ENCODE results near the gene TLE5.

Gene TLE5

GRCh38 chr19:3039641-3040077 lies 22.6 kb downstream of the TLE5 start:
- H3K27ac ChIP-seq: no peak overlapping the region
- TF ChIP-seq CTCF (IDR thresholded peaks at IDR 0.05) (no peak), ZFX (IDR thresholded peaks at IDR 0.05; ENCODE audit: borderline replicate concordance) (no peak)

DNA sequence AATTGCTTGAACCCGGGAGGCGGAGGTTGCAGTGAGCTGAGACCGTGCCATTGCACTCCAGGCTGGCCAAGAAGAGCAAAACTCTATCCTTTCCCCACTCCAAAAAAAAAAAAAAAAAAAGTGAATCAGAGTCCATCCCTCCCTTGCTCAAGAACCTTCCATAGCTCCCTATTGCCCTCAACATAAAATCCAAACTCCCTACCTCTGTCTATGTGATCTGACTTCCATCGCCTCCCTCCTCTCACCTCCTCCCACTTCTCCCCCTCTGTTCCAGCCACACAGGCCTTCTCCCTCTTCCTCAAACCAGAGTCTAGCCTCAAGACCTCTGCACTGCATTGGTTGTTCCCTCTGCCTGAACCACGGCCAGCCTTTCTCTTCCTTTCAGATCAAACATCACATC lies 23.2 kb downstream of the TLE5 start:
- TF ChIP-seq ZFX (IDR thresholded peaks at IDR 0.05; ENCODE audit: borderline replicate concordance) (no peak), CTCF (IDR thresholded peaks at IDR 0.05) (no peak)

GRCh38 chr19:3038214-3038613 lies 24.1 kb downstream of the TLE5 start:
- H3K27ac ChIP-seq: no peak overlapping the region
- TF ChIP-seq CTCF (IDR thresholded peaks at IDR 0.05): no peak
- no peak for TF ChIP-seq ZFX (IDR thresholded peaks at IDR 0.05; ENCODE audit: borderline replicate concordance)

More for the DNA sequence above, 23.2 kb downstream of the TLE5 start:
- H3K27ac ChIP-seq: no peak overlapping the region

DNA sequence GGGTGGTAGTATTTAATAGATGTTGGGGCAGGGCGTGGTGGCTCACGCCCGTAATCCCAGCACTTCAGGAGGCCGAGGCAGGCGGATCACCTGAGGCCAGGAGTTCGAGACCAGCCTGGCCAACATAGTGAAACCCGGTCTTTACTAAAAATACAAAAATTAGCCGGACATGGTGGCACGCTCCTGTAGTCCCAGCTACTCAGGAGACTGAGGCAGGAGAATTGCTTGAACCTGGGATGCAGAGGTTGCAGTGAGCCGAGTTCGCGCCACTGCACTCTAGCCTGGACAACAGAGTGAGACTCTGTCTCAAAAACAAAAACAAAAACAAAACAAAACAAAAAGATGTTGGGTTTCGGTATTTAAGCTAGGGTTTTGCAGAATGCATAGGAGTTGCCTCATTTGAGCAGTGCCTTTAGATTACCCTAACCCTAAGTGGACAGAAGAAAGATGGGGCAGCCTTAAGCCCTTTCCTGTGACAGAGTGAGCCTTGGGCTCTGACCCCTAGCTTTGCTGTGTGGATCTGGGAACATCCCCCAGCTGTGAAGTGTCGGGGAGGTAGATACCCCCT lies 25.2 kb downstream of the TLE5 start:
- H3K27ac ChIP-seq: peak overlapping the region; percentile 89

- TF ChIP-seq ZFX (IDR thresholded peaks at IDR 0.05; ENCODE audit: borderline replicate concordance): no peak
- TF ChIP-seq CTCF (IDR thresholded peaks at IDR 0.05): peak; percentile 31
- H3K27ac ChIP-seq: peak overlapping the region; percentile 89
Observed at GRCh38 chr19:3036119-3036976, 25.9 kb downstream of the TLE5 start.

GRCh38 chr19:3035542-3036118 lies 26.7 kb downstream of the TLE5 start:
- TF ChIP-seq CTCF (IDR thresholded peaks at IDR 0.05) (no peak), ZFX (IDR thresholded peaks at IDR 0.05; ENCODE audit: borderline replicate concordance) (no peak)
- H3K27ac ChIP-seq: peak overlapping the region; percentile 89

DNA sequence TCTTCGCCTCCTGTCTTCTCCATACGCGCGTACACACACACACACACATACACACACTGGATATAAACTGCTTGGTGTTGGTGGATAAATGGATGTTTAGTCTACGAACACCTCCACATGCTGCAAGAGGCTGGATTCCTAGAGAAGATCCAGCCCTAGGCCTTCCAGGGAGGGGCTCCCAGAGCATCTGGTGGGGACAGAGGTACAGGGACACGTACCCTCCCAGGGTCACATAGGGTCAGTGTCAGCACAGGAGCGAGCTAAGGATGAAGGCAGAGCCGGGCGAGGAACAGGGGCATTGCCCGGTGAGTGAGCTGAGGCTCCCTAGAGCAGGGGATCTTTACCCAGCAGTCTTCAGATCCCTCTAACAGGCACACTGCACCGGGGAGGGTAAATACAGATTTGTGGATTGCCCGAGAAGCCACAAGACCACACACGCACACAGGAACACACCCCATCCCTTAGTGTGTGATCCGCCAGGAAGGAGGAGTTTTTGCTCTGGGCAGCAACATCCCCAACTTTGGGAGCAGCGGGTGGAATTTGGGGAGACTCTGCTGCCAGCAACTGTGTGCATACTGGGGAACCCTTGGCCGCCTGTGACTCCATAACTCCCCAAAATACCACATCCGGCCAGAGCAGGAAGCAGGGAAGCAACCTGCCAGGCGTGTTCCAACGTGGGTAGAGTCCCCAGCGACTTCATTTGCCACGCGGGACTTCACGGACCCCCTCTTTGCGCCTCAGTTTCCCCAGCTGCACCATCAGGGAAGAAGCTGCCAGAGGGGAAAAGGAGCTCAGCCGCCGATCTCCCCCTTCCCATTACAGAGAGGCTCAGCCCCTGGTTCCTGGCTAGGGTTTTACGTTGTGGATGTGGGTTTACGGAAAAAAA lies 27.4 kb downstream of the TLE5 start:
- no peak for TF ChIP-seq CTCF (IDR thresholded peaks at IDR 0.05)
- TF ChIP-seq ZFX (IDR thresholded peaks at IDR 0.05; ENCODE audit: borderline replicate concordance): no peak
- peak overlapping the region; percentile 89 for H3K27ac ChIP-seq
